ENCODE measurements around the gene GNS.

GRCh38 chr12:64780531-64781279 is 21.5 kb upstream of the GNS start:
- TF ChIP-seq ATF3 (IDR thresholded peaks at IDR 0.05) = no peak
- TF ChIP-seq GABPA (IDR thresholded peaks at IDR 0.05 in 1 of 2, conservative IDR thresholded peaks at IDR 0.05 in 1 of 2) = no peak
- no peak for TF ChIP-seq SP1 (IDR thresholded peaks at IDR 0.05)
- TF ChIP-seq CTCF (IDR thresholded peaks at IDR 0.05; ENCODE audit: low read depth, low read length, missing input control) = no peak
- no peak for TF ChIP-seq RAD21 (IDR thresholded peaks at IDR 0.05)
- no peak for TF ChIP-seq MAX (IDR thresholded peaks at IDR 0.05)
- TF ChIP-seq ZBTB33 (IDR thresholded peaks at IDR 0.05) = no peak
- TF ChIP-seq JUND (IDR thresholded peaks at IDR 0.05) = no peak
- TF ChIP-seq NR2F2 (IDR thresholded peaks at IDR 0.05) = no peak
- TF ChIP-seq REST (IDR thresholded peaks at IDR 0.05) = no peak
- TF ChIP-seq RXRA (IDR thresholded peaks at IDR 0.05) = no peak
- no peak for TF ChIP-seq TAF1 (conservative IDR thresholded peaks at IDR 0.05)
- TF ChIP-seq EGR1 (IDR thresholded peaks at IDR 0.05; ENCODE audit: low read depth in 2 of 2) = no peak

Data from liver (tissue), 3 donors.